Neural progenitor cell (in vitro differentiated cells): Measurements from ENCODE around the gene PCNT.

Source experiments
- EZH2 ChIP-seq: fragments of 200-600 bp; sonication (generic); IDR thresholded peaks from 2 replicates; pipeline ENCODE4 v1.6.1; 2017; ENCODE audit warnings: antibody characterized with exemption, mild to moderate bottlenecking, moderate library complexity
- EZH2phosphoT487 ChIP-seq: fragments of 200-600 bp; sonication (generic); IDR thresholded peaks from 2 replicates; pipeline ENCODE4 v1.6.1; 2017; ENCODE audit warnings: antibody characterized with exemption
- TF ChIP-seq, protein P1 (sequence below): fragments of 200-600 bp; sonication (generic); IDR thresholded peaks from 2 replicates; pipeline ENCODE4 v1.5.1; 2017; ENCODE audit warnings: antibody characterized with exemption, mild to moderate bottlenecking

DNA sequence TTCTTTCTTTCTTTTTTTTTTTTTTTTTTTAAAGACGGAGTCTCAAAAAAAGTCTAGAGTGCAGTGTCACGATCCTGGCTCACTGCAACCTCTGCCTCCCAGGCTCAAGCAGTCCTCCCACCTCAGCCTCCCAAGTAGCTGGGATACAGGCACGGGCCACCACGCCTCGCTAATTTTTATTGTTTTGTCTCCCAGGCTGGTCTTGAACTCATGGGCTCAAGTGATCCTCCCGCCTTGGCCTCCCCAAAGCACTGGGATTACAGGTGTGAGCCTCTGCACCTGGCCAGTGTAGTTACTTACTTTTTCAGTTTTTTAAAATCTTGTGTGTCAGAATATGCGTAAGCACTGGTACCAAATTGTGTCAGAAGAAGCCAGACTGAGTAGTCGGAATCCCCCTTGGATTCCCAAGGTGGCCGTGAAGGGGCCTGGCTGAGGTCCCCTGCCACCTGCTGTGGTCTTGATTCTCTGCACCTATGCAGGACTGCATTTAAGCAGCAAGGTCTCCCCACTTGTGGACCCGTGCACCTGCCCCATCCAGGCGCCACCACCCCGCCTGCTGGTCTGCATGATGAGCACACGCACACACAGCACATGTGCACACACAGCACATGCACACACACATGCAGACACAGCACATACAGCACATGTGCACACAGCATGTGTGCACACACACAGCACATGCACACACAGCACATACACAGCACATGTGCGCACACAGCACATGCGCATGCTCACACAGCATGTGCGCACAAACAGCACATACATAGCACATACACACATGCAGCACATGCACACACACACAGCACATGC lies 47.5 kb downstream of the PCNT start:
- TF ChIP-seq, protein P1, sequence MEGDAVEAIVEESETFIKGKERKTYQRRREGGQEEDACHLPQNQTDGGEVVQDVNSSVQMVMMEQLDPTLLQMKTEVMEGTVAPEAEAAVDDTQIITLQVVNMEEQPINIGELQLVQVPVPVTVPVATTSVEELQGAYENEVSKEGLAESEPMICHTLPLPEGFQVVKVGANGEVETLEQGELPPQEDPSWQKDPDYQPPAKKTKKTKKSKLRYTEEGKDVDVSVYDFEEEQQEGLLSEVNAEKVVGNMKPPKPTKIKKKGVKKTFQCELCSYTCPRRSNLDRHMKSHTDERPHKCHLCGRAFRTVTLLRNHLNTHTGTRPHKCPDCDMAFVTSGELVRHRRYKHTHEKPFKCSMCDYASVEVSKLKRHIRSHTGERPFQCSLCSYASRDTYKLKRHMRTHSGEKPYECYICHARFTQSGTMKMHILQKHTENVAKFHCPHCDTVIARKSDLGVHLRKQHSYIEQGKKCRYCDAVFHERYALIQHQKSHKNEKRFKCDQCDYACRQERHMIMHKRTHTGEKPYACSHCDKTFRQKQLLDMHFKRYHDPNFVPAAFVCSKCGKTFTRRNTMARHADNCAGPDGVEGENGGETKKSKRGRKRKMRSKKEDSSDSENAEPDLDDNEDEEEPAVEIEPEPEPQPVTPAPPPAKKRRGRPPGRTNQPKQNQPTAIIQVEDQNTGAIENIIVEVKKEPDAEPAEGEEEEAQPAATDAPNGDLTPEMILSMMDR: no peak
- TF ChIP-seq EZH2 (no peak), EZH2phosphoT487 (no peak)
